Activated CD8-positive, alpha-beta memory T cell treated with anti-CD3 and anti-CD28 coated beads, Interleukin-2, amount 50 U/mL, for 1 hour (primary cell): Measurements from ENCODE around the gene CYB561D2.

Experiments used
- DNase-seq: peaks from one replicate; pipeline ENCODE4 v3.0.0-alpha.2; 2020; ENCODE audit errors: extremely low read depth

CYB561D2 gene

DNA sequence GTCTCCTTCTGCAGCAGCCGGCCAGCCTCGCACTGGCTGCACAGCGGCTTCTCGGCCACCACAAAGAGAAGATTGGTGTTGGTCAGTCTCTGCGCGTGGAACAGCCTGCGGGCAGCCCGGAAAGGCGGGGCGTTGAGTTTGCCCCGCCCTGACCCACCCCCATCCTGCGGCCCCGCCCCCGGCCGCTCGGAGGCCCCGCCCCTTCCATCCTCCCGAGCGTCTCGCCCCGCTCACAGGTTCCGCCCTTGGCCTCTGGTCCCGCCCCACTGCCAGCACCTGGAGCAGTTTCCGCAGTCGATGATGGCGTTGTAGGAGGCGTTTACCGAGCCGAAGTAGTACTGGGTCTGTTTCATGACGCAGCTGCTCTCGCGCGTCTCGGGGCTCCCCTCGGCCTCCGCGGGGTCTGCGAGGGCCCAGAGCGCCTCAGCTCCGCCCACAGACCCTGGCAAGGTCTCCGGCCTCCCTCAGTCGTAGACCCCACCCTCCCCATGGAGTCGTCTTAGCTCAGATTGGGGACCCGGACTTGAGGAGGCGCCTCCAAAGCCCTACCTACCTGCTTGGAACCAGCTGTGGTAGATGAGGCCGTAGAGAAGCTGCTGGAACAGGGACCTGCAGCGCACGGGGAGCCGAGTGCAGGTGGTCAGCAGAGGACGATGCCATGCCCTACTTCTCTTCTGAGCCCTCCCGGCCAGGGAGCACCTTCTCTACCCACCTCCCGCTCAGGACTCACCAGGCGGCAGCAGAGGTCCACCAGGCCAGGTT is 14.6 kb downstream of the CYB561D2 start:
- peak; percentile 91 for DNase-seq

DNA sequence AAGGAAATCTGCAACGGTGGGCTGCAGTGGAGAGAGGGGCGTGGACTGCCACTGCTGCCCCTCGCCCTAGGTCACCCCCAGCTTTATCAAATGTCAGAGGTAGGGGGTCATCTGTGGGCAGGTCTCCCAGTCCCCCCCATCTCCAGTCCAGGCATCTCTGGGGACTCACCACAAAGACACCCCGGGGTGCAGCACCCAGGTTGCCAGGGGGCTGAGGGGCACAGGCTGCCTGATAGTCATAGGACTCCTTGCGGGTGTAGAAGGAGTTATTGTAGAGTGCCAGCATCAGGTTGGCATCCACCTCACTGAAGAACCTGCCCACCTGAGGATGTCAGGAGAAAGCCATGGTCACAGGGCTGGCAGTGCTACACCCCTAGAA is 15.2 kb downstream of the CYB561D2 start:
- DNase-seq: no peak

DNA sequence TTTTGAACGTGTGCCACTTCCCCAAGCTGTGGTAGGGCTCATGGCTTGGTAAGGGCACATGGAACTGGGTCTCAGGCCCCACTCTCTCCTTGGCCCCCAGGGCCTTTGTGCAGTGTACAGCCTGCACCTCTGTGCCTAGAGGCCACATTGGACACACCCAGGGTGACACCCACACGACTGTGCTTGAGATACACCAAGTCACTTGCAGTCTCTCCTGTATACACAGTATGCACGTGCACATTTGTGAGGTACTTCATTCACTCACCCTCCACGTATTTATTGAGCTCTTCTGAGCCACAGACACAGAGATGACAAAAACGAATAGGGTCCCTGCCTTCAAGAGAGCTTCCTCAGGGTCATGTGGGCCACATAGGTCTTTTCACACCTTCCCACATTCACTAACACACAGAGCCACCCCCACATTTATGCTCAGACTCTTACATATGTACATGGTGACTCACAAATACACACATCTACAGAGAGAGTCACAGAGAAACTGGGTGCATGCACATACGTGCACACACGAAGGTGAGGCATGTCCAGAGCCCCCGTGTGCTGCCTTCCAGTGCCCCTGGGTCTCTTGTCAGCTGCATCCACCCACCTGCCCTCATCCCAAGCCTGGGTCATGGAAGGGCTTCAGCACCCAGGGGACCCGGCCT is 18.5 kb downstream of the CYB561D2 start:
- DNase-seq: no peak

DNA sequence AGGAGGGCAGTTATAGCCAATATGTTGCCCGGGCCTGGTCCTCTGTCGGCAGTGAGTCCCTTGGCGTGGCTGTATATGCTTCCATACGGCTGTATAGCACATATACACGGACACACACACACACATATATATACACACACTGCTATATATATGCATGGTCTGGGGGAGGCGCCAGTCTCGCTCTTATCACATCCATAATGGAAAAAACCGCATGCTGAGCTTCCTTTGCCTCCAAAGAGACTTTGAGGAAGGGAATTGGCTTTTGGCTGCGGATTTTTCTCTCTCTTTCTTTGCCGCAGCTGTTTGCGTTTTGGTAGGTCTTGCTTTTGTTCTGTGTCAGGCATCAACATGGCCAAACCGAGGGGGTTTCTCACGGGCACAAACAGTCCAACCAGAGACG is 19.9 kb downstream of the CYB561D2 start:
- no peak for DNase-seq

DNA sequence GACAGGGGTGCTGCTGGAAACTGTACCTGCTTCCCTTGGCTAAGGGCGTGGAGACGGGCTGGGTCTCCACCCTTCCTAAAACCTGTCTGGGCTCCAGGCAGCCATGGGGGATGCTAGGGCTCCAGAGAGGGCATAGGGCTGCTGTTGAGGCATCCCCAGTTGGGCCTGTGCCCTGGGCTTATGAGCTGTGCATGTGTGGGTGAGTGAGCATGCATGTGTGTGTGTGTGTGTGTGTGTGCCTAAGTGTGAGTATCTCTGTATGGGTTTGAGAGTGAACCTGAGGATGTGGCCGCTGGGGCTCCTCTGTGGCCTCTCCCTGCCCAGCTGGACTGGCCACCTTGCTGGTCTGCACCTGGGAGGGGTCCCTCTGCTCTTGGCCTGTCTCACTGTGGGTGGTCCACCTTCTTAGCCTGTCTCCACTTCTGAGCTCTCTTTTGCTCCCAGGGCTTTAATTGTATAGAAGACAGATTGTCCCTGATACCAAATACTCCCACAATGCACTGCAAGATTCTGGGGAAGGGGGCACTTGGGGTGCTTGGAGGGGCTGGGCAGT is 20.5 kb downstream of the CYB561D2 start:
- no peak for DNase-seq

DNA sequence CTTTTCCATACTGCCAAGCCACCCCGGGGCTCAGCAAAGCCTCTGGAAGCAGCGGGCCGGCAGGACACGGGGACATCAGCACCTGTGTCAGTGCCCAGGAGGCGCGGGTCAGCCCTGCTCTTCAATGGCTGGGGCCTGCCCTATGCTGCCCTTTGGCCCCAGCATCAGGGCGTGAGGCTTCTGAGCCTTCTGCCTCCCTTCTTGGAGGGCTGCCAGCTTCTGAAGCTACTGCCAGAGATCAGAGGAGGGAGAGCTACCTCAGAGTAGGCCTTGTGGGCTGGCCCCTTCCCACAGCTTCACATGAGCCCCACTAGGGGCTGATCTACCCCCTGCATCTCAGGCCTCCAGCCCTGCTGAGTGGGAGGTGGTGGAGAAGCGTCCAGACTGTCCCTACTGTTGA is 21.7 kb downstream of the CYB561D2 start:
- DNase-seq: no peak

DNA sequence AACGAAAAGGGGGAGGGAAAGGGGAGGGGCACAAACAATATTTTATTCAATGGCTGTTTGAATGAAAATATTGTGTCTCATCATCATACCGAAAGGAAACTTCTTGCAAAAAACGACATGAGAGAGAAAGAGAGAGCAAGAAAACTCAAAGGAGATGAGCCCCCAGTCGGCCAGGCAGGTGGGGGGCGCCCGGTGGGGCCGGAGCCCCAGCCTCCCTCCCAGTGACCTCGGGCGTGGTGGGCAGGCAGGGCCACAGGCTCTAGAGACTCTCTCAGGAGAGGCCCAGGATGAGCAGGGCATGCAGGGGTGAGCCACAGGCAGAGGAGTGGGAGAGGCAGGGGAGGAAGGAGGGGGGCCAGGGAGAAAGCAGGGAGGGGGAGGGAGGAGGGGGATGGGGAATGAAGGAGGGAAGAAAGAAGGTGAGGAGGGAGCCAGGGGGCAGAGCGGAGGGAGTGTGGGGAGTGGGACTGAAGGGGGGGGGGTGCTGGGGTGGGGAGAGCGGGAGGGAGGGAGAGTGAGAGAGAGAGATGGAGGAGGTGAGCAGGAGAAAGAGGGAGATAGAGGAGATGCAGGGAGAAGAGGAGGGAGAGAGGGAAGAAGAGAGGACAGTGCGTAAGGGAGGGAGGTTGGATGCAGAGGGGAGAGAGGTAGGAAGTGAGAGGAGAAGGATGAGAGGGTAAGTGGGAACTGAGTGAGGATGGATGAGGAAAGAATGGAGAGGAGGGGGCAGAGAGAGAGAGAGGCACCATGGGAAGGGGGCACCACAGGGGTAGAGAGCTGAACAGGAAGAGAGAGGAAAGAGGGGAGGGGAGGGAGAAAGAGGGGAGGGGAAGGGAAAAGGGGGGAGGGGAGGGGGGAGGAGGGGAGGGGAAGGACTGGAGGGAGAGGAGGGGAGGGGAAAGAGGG is 22.7 kb downstream of the CYB561D2 start:
- DNase-seq: no peak

DNA sequence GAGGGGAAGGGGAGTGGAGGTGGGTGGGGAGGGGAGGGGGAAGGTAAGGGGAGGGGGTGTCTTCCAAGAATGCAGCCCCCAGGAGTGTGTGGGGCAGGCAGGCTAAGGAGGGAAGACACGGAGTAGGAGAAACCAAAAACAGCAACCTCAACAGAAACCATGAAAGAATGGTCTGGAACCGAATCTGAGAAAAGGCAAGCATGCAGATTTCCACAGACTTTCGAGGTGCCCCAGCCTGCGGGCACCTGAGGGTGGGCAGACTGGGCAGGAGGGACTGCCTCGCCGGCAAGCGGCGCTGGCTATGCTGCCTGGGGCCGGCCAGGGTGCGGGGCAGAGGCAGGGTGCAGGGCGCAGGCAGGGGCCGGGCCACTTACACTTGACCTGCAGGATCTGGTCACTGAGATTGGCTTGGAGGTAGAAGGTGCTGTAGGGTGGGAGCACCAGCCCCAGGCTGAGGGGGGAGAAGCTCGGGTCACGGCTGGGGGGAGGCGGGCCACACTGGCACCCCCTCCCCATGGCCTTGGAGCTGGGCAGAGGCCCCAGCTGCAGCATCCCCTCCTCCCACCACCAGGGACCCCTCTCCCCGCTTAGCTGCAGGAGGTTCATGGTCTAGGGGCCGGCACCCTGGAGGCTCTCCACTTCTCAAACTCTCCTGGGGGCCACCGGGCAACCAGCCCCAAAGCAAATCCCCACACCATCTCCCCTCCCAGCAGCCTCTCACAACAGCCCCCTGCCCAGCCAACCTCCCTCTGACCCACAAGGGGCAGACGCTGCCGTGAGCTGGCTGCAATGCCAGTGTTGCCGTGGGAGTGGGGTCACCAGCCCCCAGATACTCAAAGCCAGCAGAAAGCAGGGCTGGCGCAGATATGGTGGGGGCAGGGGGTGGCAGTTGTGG is 23.9 kb downstream of the CYB561D2 start:
- DNase-seq: no peak

DNA sequence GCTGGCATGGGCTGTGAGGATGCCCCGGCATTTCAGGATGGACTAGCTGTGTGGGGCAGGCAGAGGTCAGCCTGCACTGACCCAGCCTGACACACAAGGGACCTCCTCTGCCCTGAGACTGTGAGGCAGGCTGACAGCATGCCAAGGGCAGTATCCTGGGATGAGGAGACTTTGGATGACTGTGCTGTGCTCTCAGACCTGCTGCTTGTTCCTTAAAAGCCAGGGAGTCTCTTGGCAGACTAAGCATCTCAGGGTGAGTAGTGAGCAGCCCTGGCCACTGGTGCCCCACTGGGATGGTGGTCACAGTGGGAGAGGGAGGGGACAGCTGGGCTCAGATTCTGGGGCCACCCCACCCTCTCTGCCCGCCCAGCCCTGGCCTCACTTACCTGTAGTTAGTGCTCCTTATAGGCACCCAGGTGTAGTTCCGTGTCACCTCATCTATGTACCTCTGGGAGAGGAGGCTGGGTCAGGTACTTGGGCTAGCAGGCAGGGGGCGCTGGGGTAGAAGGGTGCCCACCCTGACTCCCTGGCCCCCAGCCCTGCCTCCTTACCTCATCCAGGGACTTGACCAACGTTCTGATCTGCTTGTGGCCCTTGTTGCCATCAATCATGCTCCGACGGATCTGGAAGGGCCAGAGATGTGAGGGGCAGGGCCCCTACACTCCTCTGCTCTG is 24.7 kb downstream of the CYB561D2 start:
- no peak for DNase-seq

DNA sequence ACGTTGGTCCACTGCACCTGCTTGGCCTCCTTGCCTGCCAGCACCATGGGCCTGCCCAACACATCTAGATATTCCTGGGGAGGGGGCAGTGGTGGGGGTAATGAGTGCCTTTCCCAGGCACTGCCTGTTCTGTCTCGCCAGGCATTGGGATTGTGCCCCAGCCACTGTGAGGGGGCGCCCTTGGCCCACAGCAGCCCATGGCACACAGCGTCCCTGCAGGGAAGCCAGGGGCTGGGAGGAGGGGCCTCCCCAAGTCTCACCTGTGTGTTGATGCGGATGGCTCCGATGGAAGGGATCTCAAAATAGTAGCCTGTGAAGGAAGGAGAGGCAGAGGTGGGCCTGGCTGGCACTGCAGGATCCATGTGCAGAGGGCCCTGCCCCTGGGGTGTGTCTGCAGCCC is 27.4 kb downstream of the CYB561D2 start:
- DNase-seq: no peak

DNA sequence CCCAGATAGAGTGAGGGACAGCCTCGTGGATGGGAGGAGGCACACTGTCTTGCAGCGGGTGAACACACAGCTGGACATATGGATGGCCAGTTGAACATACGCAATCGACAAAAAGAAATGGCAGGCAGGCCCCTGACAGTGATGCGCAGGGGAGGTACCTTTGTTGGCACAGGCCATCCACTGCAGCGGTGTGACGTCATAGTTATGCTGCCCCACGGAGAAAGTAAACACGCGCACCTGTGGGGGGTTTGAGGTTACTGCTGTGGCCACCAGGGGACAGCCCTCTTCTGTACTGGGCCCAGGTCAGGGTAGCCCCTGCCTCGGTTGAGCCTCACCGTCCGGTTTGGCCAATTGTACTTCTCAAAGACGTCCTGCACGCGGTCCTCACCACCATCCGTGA is 28.1 kb downstream of the CYB561D2 start:
- no peak for DNase-seq

DNA sequence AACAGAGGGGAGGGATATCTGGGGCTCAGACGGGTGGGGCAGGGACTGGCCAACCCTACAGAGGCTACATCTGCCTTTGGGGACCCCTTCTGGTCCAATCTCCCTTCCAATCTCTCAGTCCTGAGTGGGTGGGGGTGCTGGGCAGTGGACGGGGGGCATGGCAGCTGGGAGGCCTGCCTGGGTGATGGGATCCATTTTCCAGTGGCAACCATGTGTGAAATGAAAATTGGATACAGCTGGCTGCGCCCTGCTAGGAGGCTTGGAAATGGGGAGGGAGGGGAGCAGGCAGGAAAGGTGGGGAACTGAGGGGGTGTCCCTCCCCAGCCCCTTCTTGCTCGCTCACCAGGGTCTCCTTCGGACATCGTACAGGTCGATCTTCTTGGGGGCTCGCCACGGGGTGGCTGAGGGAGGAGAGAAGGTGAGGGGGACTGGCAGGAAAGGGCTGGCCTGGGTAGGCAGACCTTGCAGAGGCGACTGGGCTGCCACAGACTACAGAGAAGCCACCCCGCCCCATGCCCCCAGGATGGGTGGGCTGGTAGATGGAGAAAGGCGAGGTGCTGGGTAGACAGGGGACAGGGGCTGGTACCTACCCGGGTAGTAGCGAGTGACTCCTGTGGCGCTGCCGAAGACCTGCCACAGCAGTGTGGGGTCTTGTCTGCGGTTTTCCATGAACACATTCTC is 29.9 kb downstream of the CYB561D2 start:
- DNase-seq: no peak

DNA sequence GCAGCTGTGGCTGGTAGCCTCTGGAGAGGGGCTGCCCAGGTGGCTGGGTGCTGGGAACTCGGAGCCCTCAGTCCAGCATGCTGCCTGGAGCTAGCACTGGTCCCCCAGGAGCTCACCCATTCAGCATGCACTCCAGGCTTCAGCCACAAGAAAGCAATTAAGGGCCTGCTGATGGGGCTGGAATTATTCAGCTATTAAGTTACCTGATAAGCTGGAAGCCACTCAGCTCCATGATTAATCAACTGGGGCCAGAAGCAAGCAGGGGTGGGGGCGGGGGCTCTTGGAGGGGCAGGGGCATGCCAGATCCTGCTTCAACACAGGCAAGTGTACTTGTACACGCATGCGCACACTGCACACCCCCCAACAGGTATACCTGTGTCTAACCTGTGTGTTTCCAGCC is 30.7 kb downstream of the CYB561D2 start:
- no peak for DNase-seq

DNA sequence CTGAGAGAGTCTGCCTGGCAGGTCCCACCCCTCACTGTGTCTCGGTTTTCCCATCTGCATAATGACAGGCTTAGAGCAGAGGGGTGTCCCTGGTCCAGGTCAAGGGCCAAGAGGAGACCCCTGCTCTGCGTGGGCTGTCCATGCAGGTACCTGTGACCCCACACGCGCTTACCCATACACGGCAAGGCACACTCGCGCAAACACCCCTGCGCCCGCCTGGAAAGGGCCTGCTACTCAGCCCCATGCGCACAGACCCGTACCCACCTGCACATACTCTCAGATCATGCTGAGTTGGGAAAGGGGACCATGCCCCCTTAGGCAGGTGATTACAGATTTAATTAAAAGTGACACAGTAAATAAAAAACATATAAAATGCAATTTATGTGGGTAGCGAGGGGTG is 32.1 kb downstream of the CYB561D2 start:
- DNase-seq: no peak

DNA sequence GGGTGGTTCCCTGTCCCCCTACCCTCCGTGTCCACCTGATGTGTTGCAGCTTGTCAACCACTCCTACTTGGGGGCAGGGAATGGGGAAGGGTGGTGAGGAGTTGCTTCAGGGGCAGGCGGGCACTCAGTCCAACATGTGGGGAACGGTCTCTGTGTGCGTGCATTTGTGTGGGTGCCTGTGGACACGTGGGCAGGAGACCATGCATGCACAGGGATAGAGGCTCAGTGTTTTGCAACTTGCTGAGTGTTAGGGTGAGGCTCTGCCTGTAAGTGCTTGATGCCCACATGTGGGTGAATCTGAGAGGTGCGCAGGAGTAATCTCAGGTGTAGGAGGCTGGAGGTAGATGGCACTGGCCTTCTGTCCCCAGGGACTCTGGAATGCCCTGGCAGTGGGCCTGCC is 33.1 kb downstream of the CYB561D2 start:
- no peak for DNase-seq

DNA sequence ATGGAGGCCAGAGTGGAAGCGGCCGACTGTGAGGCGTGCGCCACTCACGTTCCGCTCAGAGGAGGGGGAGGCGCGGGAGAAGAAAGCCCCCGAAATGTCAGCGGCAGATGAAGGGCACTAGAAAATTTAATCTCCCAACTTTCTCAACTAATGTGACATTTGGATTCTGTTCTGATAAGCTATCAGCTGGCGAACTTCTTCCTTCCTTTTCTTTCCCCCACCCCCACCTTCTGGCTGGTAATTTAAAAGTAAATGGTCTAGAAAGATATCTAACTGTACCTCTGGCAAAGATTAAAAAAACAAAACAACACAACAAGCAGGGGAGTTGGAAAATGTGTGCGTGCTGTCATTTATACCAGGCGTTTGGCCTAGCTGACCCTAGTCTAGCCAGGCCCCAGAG is 35.1 kb downstream of the CYB561D2 start:
- no peak for DNase-seq

DNA sequence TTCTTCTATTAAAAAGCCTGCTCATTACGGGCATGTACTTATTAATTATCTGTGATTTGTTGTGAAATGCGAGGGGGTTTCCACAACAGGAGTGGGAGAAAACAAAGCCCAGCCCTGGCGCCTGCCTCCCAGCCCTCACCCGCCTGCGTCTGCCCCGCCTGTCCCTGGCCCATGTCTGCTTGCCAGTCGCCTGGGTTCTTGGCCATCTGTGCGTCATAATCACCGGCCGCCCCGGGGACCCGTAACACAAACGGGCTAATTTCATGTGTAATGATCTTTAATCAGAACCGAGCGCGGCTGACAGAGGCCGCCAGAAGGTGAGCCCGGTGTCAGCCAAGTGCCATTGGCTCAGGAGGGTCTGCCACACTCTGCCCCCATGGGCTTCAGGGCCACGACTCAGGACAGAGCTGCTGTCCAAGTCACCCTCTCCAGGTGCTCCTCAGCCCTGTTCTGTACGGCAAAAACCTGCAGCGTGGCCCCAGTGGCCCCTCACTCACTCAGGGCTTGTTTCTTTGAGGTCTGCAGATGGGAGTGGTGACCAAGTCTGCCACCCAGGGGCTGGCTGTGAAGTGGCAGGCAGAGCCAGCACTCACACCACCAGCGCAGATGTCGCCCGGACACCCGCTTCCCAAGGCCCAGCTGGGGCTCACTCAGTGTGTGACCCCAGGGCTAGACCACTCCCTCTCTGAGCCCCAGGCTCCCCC is 37.5 kb downstream of the CYB561D2 start:
- no peak for DNase-seq

DNA sequence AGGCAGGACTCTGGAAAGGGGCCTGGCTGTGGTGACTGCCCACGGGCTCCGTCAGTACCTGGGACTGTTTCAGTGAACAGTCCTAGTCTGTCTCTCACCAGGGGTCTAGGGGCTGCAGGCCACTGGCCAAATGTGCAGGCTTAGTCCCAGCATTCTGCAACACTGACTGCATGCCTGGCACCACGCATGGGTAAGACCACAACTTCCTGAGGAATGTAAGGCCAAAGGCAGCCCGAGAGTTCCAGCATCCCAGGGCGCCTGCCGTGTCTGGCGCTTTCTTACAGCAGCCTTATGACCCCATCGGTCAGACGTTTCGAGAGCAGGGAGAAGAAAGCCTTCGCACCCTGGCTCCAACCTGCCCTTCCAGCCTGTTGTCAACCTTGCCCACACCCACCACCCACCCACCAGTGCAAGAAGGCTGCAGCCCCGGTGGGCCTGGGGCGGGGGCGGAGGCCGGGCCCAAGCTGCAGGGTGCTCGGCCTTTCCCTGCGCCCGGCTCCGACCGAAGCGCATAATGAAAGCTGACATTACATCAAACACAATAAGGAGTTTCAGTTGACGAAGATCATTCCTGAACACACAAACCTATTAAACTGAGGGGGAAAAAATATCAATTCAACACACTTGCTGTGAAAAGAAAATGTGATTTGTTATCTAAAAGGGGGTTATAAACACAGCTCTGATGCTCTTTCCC is 38.2 kb downstream of the CYB561D2 start:
- DNase-seq: no peak

DNA sequence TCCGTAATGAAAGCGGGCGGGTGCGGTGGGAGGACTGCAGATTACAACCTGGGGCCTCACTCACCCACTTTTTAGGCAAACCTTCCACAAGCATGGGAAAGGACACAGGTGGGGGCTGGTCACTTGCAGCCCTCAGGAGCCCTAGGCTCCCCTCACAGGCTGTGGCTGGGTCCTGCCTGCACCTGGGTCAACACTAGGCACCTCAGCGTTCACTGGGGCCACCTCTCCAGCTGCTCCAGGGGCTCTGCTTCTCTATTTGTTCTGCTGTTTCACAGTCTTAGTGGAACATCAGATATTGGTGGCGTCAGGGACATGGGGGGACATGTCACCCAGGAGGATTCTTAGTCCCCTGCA is 38.7 kb downstream of the CYB561D2 start:
- DNase-seq: no peak
